Activated naive CD8-positive, alpha-beta T cell (primary cell): ENCODE results near the gene BTBD2.

ENCODE experiments used
- H3K27ac Mint-ChIP-seq: one replicate; pipeline ENCODE4 v1.8.0; 2021; ENCODE audit warnings: mixed read lengths
- H3K27me3 Mint-ChIP-seq: one replicate; pipeline ENCODE4 v1.8.0; 2021; ENCODE audit warnings: mixed read lengths
- H3K36me3 Mint-ChIP-seq: one replicate; pipeline ENCODE4 v1.8.0; 2021; ENCODE audit warnings: mixed read lengths
- H3K4me1 Mint-ChIP-seq: one replicate; pipeline ENCODE4 v1.8.0; 2021; ENCODE audit warnings: low read depth, mixed read lengths
- H3K4me3 Mint-ChIP-seq: one replicate; pipeline ENCODE4 v1.8.0; 2021; ENCODE audit warnings: mild to moderate bottlenecking, mixed read lengths
- H3K9me3 Mint-ChIP-seq: one replicate; pipeline ENCODE4 v1.8.0; 2021; ENCODE audit warnings: low read depth, mixed read lengths

The BTBD2 gene

DNA sequence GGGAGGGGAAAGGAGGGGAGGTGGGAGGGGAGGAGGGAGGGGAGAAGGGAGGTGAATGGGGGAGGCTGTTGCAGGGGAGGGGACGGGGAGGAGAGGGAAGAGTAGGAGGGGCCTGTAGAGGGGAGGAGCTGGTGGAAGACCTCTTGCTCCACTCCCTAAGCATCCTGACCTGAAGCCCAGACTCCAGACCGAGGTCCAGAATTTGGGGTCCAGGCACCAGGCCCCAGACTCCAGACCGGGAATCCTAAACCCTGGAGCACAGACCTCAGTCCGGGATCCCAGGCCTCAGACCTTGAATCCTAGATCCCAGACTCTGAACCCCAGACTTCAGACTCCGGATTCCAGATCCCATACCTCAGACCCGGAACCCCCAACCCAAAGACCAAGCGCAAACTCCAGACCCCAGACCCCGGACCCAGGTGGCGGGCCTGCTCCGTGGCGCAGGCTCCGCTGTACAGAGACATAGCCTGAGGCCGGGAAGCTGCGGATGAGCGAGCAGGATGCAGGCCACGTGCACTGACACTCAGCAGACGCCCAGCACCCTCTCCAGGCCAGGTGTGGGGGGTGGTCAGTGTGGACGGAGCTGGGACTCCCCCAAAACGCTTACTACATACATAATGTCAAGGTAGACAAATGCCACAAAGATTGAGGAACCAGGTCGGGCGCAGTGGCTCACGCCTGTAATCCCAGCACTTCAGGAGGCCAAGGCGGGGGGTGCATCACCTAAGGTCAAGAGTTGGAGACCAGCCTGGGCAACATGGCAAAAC lies 710 bp upstream of the BTBD2 start:
- Mint-ChIP-seq H3K27me3 (no peaks in the 10 kb centered on the region), H3K27ac (no peak overlapping the region), H3K36me3 (no peaks in the 10 kb centered on the region), H3K4me3 (peak overlapping the region; percentile 20), H3K9me3 (no peaks in the 10 kb centered on the region), H3K4me1 (peaks cover 15% of the 10 kb centered on the region)

DNA sequence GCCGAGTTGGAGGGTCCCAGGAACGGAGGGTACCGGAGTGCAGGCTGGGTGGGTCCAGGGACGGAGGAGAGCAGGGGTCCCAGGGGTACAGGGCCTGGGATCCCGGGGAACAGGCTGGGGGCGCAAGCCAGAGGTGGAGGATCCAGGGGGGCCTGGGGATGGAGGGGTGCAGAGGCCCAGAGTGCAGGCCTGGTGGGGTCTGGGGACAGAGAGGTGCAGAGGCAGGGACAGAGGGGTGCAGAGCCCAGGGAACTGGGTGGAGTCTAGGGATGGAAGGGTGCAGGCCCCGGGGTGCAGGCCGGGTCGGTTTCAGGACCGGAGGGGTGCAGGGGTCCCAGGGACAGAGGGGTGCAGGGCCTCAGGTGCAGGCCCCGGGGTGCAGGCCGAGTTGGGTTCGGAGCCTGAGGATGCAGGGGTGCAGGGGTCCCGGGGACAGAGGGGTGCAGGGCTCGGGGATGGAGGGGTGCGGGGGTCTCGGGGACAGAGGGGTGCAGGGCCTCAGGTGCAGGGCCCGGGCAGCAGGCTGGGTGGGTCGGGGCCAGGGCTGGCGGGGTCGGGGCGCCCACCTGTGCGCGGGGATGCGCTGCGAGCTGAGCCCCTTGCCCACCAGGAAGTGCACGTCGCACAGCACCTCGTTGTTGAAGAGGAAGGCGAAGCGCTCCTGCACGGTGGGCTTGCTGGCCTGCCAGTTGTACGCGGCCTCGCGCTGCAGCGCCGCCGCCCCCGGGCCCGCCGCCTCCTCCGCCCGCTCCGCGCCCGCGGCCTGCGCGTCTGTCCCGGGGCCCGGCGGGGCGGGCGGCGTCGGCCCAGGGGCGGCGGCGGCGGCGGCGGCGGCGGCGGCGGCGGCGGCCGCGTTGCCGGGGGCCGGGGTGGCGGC lies 545 bp downstream of the BTBD2 start:
- Mint-ChIP-seq H3K4me1 (peaks cover 15% of the 10 kb centered on the region), H3K4me3 (peak overlapping the region; percentile 63)

DNA sequence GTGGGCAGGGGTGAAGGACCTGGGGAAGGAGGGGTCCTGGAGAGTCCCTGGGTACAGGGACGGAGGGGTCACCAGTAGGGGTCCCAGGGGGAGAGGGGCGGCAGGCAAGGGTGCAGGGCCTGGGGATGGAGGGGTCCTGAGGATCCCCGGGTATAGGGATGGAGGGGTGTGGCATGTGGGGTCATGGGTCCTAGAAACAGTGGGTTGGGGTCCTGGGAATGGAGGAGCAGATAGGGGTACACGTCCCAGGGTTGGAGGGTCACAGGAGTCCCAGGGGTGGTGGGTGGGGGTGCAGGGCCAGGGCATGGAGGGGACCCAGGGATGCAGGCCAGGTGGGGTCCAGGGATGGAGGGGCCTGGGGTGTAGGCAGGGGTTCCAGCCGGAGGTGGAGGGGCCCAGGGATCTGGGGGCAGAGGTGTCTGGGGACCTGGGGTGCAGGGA lies 1.4 kb downstream of the BTBD2 start:
- no peaks in the 10 kb centered on the region for H3K27me3 Mint-ChIP-seq
- H3K4me1 Mint-ChIP-seq: peaks cover 11% of the 10 kb centered on the region
- no peaks in the 10 kb centered on the region for H3K9me3 Mint-ChIP-seq
- no peak overlapping the region for H3K27ac Mint-ChIP-seq
- H3K4me3 Mint-ChIP-seq: peak overlapping the region; percentile 10
- no peaks in the 10 kb centered on the region for H3K36me3 Mint-ChIP-seq

More for the DNA sequence above, 545 bp downstream of the BTBD2 start:
- Mint-ChIP-seq H3K36me3 (no peaks in the 10 kb centered on the region), H3K9me3 (no peaks in the 10 kb centered on the region), H3K27ac (peak overlapping the region; percentile 22), H3K27me3 (no peaks in the 10 kb centered on the region)

DNA sequence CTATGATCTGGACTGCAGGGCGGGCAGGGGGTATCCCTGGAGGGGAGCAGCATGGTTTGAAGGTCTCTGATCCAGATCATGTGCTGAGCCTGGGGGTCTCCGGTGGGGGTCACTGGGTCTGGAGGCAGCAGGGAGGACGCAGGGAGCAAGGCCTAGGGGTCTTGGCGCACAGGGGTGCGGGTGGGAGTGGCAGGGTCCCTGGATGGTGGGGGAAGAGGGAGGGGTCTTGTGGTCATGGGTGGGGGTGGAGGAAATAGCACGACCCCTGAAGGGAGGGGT lies 1.9 kb downstream of the BTBD2 start:
- Mint-ChIP-seq H3K4me3 (peak overlapping the region; percentile 10), H3K27ac (no peak overlapping the region), H3K36me3 (no peaks in the 10 kb centered on the region), H3K9me3 (no peaks in the 10 kb centered on the region), H3K4me1 (peaks cover 11% of the 10 kb centered on the region), H3K27me3 (no peaks in the 10 kb centered on the region)

DNA sequence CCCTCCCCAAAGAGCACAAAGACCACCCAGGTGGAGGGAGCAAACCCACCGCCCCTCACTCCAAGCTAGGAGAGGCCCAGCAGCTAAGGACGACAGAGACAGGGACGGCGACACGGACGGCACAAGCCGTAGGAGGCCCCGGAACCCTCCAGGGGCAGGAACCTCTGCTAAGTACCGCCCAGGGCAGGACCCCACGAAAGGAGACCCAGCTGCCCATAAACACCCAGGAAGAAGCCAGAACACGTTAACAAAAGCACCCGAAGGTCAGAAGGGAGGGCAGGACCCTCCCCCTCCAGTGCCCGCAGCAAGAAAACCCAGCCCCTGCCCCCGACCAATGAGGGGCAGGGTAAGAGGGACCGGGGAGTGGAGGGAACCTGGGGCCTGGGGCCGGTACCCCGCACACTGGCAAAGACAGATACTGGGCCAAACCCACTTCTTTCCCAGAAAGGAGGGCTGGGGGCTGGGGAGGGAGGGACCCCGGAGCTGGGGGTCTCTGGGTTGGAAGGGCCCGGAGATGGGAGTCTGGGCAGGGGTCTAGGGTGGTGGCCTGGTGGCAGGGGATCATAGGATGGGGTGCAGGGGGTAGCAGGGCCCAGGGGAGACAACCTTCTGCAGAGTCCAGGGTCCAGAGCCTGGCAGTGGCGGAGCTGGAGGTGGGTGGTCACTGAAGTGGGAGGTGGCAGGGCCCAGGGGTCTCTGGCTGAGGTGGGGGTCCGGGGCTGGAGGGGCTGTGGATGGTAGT lies 2.4 kb downstream of the BTBD2 start:
- Mint-ChIP-seq H3K9me3 (no peaks in the 10 kb centered on the region), H3K27me3 (no peaks in the 10 kb centered on the region), H3K4me3 (no peak overlapping the region)

DNA sequence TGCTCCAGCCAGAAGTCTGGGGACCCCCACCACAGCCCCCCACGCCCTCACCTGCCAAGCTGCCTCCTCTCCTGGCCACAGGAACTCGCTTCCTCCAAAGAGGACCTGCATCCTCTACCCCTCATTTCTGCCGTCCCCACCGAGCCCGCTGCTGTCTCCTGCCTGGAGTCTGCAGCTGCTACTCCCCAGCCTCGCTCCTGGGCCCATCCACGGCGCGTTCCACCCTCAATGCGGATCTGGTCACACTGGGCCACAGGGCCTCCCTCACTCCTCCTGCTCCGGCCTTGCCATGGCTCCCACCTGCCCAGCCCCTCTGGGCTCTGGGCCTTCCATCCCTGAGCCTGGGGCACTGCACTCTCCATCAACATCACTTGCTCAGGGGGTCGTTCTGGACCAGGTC lies 4.3 kb downstream of the BTBD2 start:
- no peak overlapping the region for H3K27ac Mint-ChIP-seq
- peaks cover 7% of the 10 kb centered on the region for H3K4me1 Mint-ChIP-seq
- H3K27me3 Mint-ChIP-seq: no peaks in the 10 kb centered on the region
- no peaks in the 10 kb centered on the region for H3K36me3 Mint-ChIP-seq
- no peaks in the 10 kb centered on the region for H3K9me3 Mint-ChIP-seq
- no peak overlapping the region for H3K4me3 Mint-ChIP-seq

More for the DNA sequence above, 2.4 kb downstream of the BTBD2 start:
- no peaks in the 10 kb centered on the region for H3K36me3 Mint-ChIP-seq
- peaks cover 11% of the 10 kb centered on the region for H3K4me1 Mint-ChIP-seq
- H3K27ac Mint-ChIP-seq: no peak overlapping the region

DNA sequence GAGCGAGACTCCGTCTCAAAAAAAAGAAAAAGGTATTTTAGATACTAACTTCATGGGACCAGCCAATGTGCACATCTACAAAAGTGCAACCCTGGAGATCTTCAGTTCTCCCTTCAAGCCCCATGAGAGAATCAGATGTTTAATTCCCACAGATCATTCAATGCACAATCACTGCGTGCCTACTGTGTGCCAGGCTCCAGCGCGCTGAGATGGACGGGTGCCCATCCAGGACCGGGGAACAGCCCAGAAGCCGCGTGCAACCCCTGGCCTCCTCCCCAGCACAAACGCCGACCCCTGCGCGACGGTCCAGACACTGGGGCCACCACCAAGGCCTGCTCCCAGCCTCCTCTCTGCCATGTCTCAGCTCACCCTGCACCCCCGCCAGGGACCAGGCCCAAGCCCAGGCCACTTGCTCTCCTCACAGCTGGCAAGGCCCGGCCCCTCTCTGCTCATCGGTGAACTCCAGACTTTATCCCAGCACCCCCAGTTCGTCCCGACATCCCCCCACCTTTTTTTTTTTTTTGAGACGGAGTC lies 5.3 kb downstream of the BTBD2 start:
- no peaks in the 10 kb centered on the region for H3K27me3 Mint-ChIP-seq
- no peak overlapping the region for H3K27ac Mint-ChIP-seq
- H3K4me1 Mint-ChIP-seq: peaks cover 5% of the 10 kb centered on the region
- no peaks in the 10 kb centered on the region for H3K36me3 Mint-ChIP-seq
- no peak overlapping the region for H3K4me3 Mint-ChIP-seq
- no peaks in the 10 kb centered on the region for H3K9me3 Mint-ChIP-seq

DNA sequence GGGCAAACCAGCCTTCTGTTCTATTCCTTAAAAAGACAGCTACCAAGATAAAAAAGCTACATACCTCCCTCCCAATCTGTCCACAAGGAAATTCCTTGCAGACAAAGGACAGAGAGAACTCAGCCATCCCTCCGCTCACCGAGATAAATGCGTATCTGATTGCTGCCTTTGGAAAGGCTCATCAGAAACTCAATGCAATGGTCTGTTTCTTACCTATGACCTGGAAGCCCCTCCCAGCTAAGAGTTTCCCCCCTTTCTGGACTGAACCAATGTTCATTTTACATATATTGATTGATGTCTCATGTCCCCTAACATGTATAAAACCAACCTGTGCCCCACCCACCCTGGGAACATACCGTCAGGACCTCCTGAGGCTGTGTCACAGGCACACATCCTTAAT lies 11.6 kb downstream of the BTBD2 start:
- H3K4me1 Mint-ChIP-seq: peaks cover 6% of the 10 kb centered on the region
- H3K27me3 Mint-ChIP-seq: no peaks in the 10 kb centered on the region
- no peak overlapping the region for H3K4me3 Mint-ChIP-seq
- H3K36me3 Mint-ChIP-seq: peaks cover 2% of the 10 kb centered on the region
- H3K27ac Mint-ChIP-seq: peak overlapping the region; percentile 22
- H3K9me3 Mint-ChIP-seq: no peaks in the 10 kb centered on the region

DNA sequence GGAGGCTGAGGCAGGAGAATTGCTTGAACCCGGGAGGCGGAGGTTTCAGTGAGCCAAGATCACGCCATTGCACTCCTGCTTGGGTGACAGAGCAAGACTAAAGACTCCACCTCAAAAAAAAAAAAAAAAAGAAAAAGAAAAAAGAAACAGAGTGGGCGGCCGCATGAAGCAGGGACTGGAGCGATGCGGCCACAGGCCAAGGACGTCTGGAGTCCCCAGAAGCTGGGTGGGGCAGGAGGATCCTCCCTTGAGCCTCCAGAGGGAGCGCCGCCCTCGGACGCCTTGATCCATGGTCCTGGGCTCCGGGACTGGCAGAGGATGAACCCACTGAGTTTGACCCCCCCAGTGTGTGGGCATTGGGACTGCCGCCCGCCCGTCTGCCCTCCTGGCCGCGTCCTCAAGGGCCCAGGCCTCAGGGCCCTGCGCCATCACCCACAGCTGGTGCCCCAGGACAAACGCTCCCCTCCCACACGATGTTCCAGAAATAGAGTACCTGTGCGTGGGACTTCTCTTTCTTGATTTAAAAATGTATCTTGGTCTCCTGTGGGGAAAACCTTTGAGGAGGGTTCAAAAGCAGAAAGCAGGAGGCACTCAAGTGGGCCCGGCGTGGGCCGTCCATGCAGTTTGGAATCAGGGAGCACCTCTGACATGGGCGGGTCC lies 15.5 kb downstream of the BTBD2 start:
- H3K36me3 Mint-ChIP-seq: peaks cover 2% of the 10 kb centered on the region
- no peak overlapping the region for H3K4me3 Mint-ChIP-seq
- no peak overlapping the region for H3K27ac Mint-ChIP-seq
- no peaks in the 10 kb centered on the region for H3K27me3 Mint-ChIP-seq
- no peaks in the 10 kb centered on the region for H3K9me3 Mint-ChIP-seq
- H3K4me1 Mint-ChIP-seq: peaks cover 6% of the 10 kb centered on the region

DNA sequence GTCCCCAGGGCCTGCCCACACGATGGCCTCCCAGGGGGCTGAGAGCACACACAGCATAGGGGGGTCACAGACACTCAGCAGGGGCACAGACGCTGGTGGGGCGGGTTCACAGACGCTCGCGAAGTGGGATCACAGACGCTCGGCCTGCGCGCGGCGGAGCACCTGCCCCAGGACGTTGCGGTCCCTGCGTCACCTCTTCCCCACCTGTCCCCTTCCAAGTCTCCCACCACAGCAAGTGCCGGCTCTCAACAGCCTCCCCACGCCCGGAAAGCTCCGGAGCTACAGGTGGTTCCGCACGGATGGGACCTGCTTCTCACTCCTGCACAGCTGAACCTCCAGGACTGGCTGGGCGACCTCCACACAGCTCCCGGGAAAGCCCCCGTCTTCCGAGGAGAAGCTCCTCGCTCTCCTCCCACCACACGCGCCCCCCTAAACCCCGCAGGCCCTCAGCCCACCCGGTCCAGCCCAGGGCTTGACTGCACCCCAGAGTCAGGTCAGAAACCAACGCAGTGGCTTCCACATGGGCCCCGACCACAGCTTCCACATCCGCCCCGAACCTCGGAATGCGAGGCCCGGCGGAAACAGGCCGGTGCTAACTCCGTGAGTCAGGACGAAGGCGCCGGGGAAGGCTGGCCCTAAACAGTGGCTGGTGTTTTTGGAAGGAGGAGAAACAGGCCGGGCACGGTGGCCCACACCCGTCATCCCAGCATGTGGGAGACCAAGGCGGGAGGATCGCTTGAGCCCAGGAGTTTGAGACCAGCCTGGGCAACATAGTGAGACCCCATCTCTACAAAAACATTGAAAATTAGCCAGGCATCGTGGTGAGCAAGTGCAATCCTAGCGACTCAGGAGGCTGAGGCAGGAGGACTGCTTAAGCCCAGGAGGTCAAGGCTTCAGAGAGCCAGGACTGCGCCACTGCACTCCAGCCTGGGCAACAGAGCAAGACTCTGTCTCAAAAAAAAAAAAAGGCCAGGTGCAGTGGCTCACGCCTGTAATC lies 16.5 kb downstream of the BTBD2 start:
- peaks cover 2% of the 10 kb centered on the region for H3K36me3 Mint-ChIP-seq
- peaks cover 6% of the 10 kb centered on the region for H3K4me1 Mint-ChIP-seq
- no peaks in the 10 kb centered on the region for H3K9me3 Mint-ChIP-seq
- H3K27ac Mint-ChIP-seq: no peak overlapping the region
- no peak overlapping the region for H3K4me3 Mint-ChIP-seq
- H3K27me3 Mint-ChIP-seq: no peaks in the 10 kb centered on the region

DNA sequence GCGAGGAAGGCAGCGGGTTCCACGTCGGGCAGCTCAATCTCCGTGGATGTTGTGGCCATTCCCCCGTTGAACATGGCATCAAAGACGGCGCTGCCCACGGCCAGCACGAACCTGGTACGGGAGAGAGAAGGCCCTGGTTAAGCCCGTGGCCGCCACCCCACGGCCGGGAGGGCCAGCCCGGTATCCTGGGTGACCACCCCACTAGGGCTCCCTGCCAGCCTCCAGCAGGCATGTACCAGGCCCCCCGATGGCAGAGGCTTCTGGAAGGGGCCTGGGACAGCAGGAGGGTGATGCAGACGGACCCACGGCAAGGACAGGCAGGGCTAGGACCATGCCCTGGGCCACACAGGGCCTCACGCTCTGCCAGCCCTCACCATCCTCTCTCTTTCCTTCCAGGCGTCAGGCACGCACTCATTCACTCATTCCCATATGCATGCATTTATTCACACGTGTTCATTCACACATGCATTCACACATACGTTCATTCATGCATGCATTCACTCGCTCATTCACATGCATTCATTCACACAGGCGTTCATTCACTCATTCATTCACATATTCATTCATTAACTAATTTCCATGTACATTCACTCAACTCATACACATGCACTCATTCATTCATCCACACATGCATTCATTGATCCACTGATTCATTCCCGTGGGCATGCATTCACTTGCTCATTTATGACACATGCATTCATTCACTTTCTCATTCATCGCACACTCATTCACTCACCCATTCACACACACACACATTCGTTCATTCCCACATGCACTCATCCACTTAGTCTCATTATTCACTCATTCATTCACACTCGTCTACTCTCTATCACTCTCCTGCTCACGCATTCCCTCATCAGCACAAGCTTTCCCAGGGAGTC lies 17.9 kb downstream of the BTBD2 start:
- Mint-ChIP-seq H3K9me3 (no peaks in the 10 kb centered on the region), H3K36me3 (peaks cover 2% of the 10 kb centered on the region), H3K4me1 (peaks cover 6% of the 10 kb centered on the region), H3K4me3 (no peak overlapping the region), H3K27me3 (no peaks in the 10 kb centered on the region), H3K27ac (peak overlapping the region; percentile 59)

DNA sequence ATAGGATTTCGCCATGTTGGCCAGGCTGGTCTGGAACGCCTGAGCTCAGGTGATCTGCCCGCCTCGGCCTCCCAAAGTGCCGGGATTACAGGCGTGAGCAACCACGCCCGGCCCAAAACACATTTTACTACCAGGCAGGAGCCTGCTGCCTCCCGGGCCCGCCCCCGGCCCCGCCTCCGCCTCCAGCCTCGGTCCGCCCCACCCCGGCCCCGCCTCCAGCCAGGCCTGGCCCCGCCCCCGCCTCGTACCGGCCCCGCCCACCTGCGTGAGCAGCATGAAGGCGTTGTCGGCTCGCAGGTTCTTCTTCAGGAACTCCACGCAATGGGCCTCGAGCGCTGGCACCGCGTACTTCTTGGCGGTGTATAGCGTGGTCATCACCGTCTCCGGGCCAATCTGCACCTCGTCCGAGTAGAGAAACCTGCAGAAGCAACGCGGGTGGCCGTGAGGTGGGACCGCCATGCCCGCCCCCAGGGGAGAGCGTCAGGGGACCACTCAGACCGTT lies 22.7 kb downstream of the BTBD2 start:
- H3K36me3 Mint-ChIP-seq: no peaks in the 10 kb centered on the region
- no peak overlapping the region for H3K4me3 Mint-ChIP-seq
- H3K27ac Mint-ChIP-seq: no peak overlapping the region
- peaks cover 2% of the 10 kb centered on the region for H3K4me1 Mint-ChIP-seq
- H3K27me3 Mint-ChIP-seq: no peaks in the 10 kb centered on the region
- H3K9me3 Mint-ChIP-seq: no peaks in the 10 kb centered on the region
